Putamen (tissue), 1 donor: Measurements from ENCODE around the gene AP1AR.
"Not testable (repeated sequence)": the region's sequence is repeated elsewhere in the genome, so short reads cannot be mapped to it uniquely, and the experiment has no call there.

Experiments
- DNase-seq: peaks from one replicate; pipeline ENCODE4 v3.0.0-alpha.2; 2016; ENCODE audit warnings: low spot score

Gene AP1AR

GRCh38 chr4:112231779-112232713 lies at the start of gene AP1AR:
TSS of gene AP1AR (plus strand) at chr4:112231787. CDS start at chr4:112232092, 305 bp downstream.
- DNase-seq: peak; percentile 78

- DNase-seq: peak; percentile 43
These were observed 49.0 kb upstream of the AP1AR start for GRCh38 chr4:112182604-112183003.

GRCh38 chr4:112183252-112183651 lies 48.3 kb upstream of the AP1AR start:
- DNase-seq: no peak

- no peak for DNase-seq
These were observed 47.1 kb upstream of the AP1AR start for GRCh38 chr4:112184438-112184837.

GRCh38 chr4:112185334-112185733 lies 46.3 kb upstream of the AP1AR start:
- DNase-seq: no peak

GRCh38 chr4:112185740-112186670 lies 45.6 kb upstream of the AP1AR start:
- DNase-seq: no peak

- DNase-seq: no peak
These were observed 41.8 kb upstream of the AP1AR start for GRCh38 chr4:112189754-112190153.

GRCh38 chr4:112190684-112191083 lies 40.9 kb upstream of the AP1AR start:
- DNase-seq: no peak

- no peak for DNase-seq
These were observed 35.1 kb upstream of the AP1AR start for GRCh38 chr4:112196461-112196860.

- no peak for DNase-seq
These were observed 32.5 kb upstream of the AP1AR start for GRCh38 chr4:112199041-112199440.

GRCh38 chr4:112201915-112202505 lies 29.6 kb upstream of the AP1AR start:
- no peak for DNase-seq

- no peak for DNase-seq
These were observed 28.0 kb upstream of the AP1AR start for GRCh38 chr4:112203593-112203992.

GRCh38 chr4:112206431-112206830 lies 25.2 kb upstream of the AP1AR start:
- DNase-seq: no peak

- not testable (repeated sequence) for DNase-seq
These were observed 23.2 kb upstream of the AP1AR start for GRCh38 chr4:112208137-112209095.

- DNase-seq: no peak
These were observed 20.8 kb upstream of the AP1AR start for GRCh38 chr4:112210777-112211176.

- DNase-seq: no peak
These were observed 18.5 kb upstream of the AP1AR start for GRCh38 chr4:112213091-112213490.

- DNase-seq: no peak
These were observed 17.7 kb upstream of the AP1AR start for GRCh38 chr4:112213856-112214255.

- no peak for DNase-seq
These were observed 17.0 kb upstream of the AP1AR start for GRCh38 chr4:112214390-112215264.

GRCh38 chr4:112219826-112220366 lies 11.7 kb upstream of the AP1AR start:
- no peak for DNase-seq
